Ishikawa (cell line): ENCODE measurements around the gene CDH13.

Source experiments
- CEBPB ChIP-seq: IDR thresholded peaks from 2 replicates; pipeline ENCODE4 v1.6.1; 2012
- CREB1 ChIP-seq: IDR thresholded peaks from 2 replicates; pipeline ENCODE4 v1.6.1; 2012; ENCODE audit warnings: low read depth
- EGR1 ChIP-seq: IDR thresholded peaks from 2 replicates; pipeline ENCODE4 v1.6.1; 2012
- EP300 ChIP-seq: IDR thresholded peaks from 2 replicates; pipeline ENCODE4 v1.6.1; 2012; ENCODE audit warnings: borderline replicate concordance
- FOXM1 ChIP-seq: IDR thresholded peaks from 2 replicates; pipeline ENCODE4 v1.6.1; 2012; ENCODE audit warnings: low read depth, borderline replicate concordance
- NFIC ChIP-seq: IDR thresholded peaks from 2 replicates; pipeline ENCODE4 v1.6.1; 2012
- RAD21 ChIP-seq: IDR thresholded peaks from 2 replicates; pipeline ENCODE4 v1.6.1; 2012; ENCODE audit warnings: low read depth
- TAF1 ChIP-seq: IDR thresholded peaks from 2 replicates; pipeline ENCODE4 v1.6.1; 2012; ENCODE audit warnings: low read depth, mild to moderate bottlenecking
- TEAD4 ChIP-seq: IDR thresholded peaks from 2 replicates; pipeline ENCODE4 v1.6.1; 2012
- YY1 ChIP-seq: IDR thresholded peaks from 2 replicates; pipeline ENCODE4 v1.6.1; 2012; ENCODE audit warnings: low read depth
- ZBTB7A ChIP-seq: IDR thresholded peaks from 2 replicates; pipeline ENCODE4 v1.6.1; 2012; ENCODE audit warnings: low read depth
- TF ChIP-seq, protein P1 (sequence below): IDR thresholded peaks from 2 replicates; pipeline ENCODE4 v1.6.1; 2012; ENCODE audit warnings: low read depth, mild to moderate bottlenecking
- TF ChIP-seq, protein P2 (sequence below): IDR thresholded peaks from 2 replicates; pipeline ENCODE4 v1.6.1; 2012
- TF ChIP-seq, protein P3 (sequence below): IDR thresholded peaks from 2 replicates; pipeline ENCODE4 v1.6.1; 2012

DNA sequence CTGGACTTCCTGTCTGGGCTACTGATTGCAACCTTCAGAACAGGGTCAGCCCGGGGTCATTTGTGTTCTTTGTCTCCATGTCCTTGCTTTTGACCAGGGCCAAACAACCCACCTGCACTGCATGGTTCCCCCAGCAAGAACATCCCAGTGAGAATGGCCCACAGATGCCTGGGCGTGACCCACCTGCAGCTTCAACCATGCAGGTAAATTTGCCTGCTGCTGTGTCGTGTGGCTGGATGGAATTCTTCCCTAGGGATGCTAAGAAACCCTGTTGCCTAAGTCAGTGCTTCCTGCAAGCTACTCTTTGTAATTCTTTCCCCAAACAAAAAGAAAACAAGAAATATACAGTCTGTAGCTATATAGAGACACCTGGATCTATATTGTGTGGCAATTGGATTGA lies 12.5 kb downstream of the CDH13 start:
- TF ChIP-seq RAD21 (no peak), CREB1 (no peak), CEBPB (no peak), NFIC (no peak), FOXM1 (no peak), ZBTB7A (no peak), TAF1 (no peak), EP300 (no peak), YY1 (no peak), TEAD4 (no peak), EGR1 (no peak)
- TF ChIP-seq, protein P1, sequence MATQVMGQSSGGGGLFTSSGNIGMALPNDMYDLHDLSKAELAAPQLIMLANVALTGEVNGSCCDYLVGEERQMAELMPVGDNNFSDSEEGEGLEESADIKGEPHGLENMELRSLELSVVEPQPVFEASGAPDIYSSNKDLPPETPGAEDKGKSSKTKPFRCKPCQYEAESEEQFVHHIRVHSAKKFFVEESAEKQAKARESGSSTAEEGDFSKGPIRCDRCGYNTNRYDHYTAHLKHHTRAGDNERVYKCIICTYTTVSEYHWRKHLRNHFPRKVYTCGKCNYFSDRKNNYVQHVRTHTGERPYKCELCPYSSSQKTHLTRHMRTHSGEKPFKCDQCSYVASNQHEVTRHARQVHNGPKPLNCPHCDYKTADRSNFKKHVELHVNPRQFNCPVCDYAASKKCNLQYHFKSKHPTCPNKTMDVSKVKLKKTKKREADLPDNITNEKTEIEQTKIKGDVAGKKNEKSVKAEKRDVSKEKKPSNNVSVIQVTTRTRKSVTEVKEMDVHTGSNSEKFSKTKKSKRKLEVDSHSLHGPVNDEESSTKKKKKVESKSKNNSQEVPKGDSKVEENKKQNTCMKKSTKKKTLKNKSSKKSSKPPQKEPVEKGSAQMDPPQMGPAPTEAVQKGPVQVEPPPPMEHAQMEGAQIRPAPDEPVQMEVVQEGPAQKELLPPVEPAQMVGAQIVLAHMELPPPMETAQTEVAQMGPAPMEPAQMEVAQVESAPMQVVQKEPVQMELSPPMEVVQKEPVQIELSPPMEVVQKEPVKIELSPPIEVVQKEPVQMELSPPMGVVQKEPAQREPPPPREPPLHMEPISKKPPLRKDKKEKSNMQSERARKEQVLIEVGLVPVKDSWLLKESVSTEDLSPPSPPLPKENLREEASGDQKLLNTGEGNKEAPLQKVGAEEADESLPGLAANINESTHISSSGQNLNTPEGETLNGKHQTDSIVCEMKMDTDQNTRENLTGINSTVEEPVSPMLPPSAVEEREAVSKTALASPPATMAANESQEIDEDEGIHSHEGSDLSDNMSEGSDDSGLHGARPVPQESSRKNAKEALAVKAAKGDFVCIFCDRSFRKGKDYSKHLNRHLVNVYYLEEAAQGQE: no peak
- TF ChIP-seq, protein P2, sequence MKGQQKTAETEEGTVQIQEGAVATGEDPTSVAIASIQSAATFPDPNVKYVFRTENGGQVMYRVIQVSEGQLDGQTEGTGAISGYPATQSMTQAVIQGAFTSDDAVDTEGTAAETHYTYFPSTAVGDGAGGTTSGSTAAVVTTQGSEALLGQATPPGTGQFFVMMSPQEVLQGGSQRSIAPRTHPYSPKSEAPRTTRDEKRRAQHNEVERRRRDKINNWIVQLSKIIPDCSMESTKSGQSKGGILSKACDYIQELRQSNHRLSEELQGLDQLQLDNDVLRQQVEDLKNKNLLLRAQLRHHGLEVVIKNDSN: no peak
- TF ChIP-seq, protein P3, sequence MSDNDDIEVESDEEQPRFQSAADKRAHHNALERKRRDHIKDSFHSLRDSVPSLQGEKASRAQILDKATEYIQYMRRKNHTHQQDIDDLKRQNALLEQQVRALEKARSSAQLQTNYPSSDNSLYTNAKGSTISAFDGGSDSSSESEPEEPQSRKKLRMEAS: no peak
